SK-N-SH treated with all-trans-retinoic acid at 6 μM for 48 hours (cell line): Measurements from ENCODE around the gene HESX1.

Source experiments
- ATAC-seq: fragments of 200-7000 bp; cut with Tn5 transposase; 3 replicates; pipeline ENCODE4 v1.9.1; 2020; ENCODE audit warnings: mild to moderate bottlenecking, moderate library complexity
- BACH2 ChIP-seq: fragments of 250-450 bp; sonication (Bioruptor Pico); IDR thresholded peaks from 2 replicates; pipeline ENCODE4 v1.9.0; 2021; ENCODE audit warnings: mild to moderate bottlenecking, borderline replicate concordance
- CREB5 ChIP-seq: fragments of 250-450 bp; sonication (Bioruptor Pico); IDR thresholded peaks from 2 replicates; pipeline ENCODE4 v1.5.1; 2020; ENCODE audit warnings: low read depth, mild to moderate bottlenecking, moderate library complexity
- CSDC2 ChIP-seq: fragments of 250-450 bp; sonication (Bioruptor Pico); IDR thresholded peaks from 2 replicates; pipeline ENCODE4 v1.5.0; 2020; ENCODE audit warnings: mild to moderate bottlenecking, moderate library complexity
- ESRRG ChIP-seq: fragments of 250-450 bp; sonication (Bioruptor Pico); IDR thresholded peaks from 2 replicates; pipeline ENCODE4 v1.6.1; 2021; ENCODE audit warnings: mild to moderate bottlenecking
- GLIS3 ChIP-seq: fragments of 250-450 bp; sonication (Bioruptor Pico); IDR thresholded peaks from 2 replicates; pipeline ENCODE4 v1.5.0; 2020; ENCODE audit warnings: mild to moderate bottlenecking, moderate library complexity
- ISL1 ChIP-seq: fragments of 250-450 bp; sonication (Bioruptor Pico); IDR thresholded peaks from 2 replicates; pipeline ENCODE4 v2.1.2; 2022; ENCODE audit warnings: mild to moderate bottlenecking, moderate library complexity
- PATZ1 ChIP-seq: fragments of 250-450 bp; sonication (Bioruptor Pico); IDR thresholded peaks from 2 replicates; pipeline ENCODE4 v1.8.0; 2020; ENCODE audit warnings: mild to moderate bottlenecking, moderate library complexity, borderline replicate concordance
- PPARA ChIP-seq: fragments of 250-450 bp; sonication (Bioruptor Pico); IDR thresholded peaks from 2 replicates; pipeline ENCODE4 v1.5.0; 2020; ENCODE audit warnings: mild to moderate bottlenecking, borderline replicate concordance
- RARB ChIP-seq: fragments of 250-450 bp; sonication (Bioruptor Pico); IDR thresholded peaks from 2 replicates; pipeline ENCODE4 v1.8.0; 2021; ENCODE audit warnings: mild to moderate bottlenecking, moderate library complexity
- SNAI2 ChIP-seq: fragments of 250-450 bp; sonication (Bioruptor Pico); IDR thresholded peaks from 2 replicates; pipeline ENCODE4 v1.5.0; 2020; ENCODE audit warnings: mild to moderate bottlenecking, moderate library complexity
- TCF4 ChIP-seq: fragments of 250-450 bp; sonication (Bioruptor Pico); IDR thresholded peaks from 2 replicates; pipeline ENCODE4 v1.8.0; 2021; ENCODE audit warnings: mild to moderate bottlenecking, moderate library complexity, borderline replicate concordance
- TSHZ2 ChIP-seq: fragments of 250-450 bp; sonication (Bioruptor Pico); IDR thresholded peaks from 2 replicates; pipeline ENCODE4 v1.5.0; 2020; ENCODE audit warnings: mild to moderate bottlenecking, moderate library complexity
- ZC3H10 ChIP-seq: fragments of 250-450 bp; sonication (Bioruptor Pico); IDR thresholded peaks from 2 replicates; pipeline ENCODE4 v1.5.1; 2021; ENCODE audit warnings: mild to moderate bottlenecking, moderate library complexity
- ZFP3 ChIP-seq: fragments of 250-450 bp; sonication (Bioruptor Pico); IDR thresholded peaks from 2 replicates; pipeline ENCODE4 v1.5.0; 2020; ENCODE audit warnings: mild to moderate bottlenecking, moderate library complexity
- ZFP30 ChIP-seq: fragments of 450-650 bp; formaldehyde crosslinking; IDR thresholded peaks from 2 replicates; pipeline ENCODE4 v1.5.0; 2022; ENCODE audit warnings: mild to moderate bottlenecking, moderate library complexity
- ZNF70 ChIP-seq: fragments of 450-650 bp; formaldehyde crosslinking; IDR thresholded peaks from 2 replicates; pipeline ENCODE4 v1.5.0; 2020; ENCODE audit warnings: mild to moderate bottlenecking, moderate library complexity
- TF ChIP-seq, protein P1 (sequence below): fragments of 250-450 bp; sonication (Bioruptor Pico); IDR thresholded peaks from 2 replicates; pipeline ENCODE4 v1.5.1; 2021; ENCODE audit warnings: mild to moderate bottlenecking, moderate library complexity

Gene HESX1

GRCh38 chr3:57155310-57155643 is 44.5 kb downstream of the HESX1 start:
- no peak for TF ChIP-seq TCF4
- TF ChIP-seq, all 23 proteins: peak for 0
- no peak for ATAC-seq

DNA sequence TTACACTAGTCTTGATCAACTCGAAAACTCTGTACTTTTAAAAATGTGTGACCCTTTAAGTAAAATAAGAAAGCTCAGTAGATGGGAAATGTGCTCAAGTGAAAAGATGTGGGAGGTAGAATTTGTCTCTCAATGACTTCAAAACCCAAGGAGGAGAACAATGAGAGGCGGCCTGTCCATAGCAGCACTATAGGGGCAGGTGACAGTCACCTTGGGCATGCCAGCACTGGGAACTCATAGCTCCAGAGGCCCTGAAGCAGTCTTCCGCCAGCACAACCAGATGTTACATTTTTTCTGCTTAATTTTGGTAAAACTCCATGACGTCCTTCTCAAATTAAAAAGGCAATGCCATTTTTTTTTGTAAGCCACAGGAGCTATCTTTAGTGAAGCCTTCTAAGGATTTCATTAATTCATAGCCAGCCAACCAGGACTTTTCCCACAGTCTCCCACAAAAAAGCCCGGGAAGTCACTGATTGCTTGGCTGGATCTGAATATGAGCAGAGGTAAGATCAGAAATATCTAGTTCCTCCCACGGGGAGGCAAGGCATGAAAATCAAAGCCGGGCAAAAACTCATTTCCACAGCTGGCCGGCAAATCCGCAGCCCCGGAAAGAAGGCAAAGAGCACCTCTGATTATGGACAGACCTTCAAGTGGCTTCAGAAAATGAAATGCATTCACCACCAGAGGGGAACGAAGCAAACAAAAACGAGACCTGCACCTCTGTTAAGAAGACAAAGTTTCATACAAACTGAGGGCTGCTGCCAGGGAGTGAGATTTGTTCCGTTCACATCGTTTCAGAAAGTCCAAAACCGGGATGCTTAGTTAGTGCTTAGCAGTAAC is 45.1 kb downstream of the HESX1 start:
- TF ChIP-seq TSHZ2 (CRISPR knock-in tag) (no peak), ZFP30 (CRISPR knock-in tag) (no peak), CSDC2 (CRISPR knock-in tag) (no peak)
- no peak for ATAC-seq

DNA sequence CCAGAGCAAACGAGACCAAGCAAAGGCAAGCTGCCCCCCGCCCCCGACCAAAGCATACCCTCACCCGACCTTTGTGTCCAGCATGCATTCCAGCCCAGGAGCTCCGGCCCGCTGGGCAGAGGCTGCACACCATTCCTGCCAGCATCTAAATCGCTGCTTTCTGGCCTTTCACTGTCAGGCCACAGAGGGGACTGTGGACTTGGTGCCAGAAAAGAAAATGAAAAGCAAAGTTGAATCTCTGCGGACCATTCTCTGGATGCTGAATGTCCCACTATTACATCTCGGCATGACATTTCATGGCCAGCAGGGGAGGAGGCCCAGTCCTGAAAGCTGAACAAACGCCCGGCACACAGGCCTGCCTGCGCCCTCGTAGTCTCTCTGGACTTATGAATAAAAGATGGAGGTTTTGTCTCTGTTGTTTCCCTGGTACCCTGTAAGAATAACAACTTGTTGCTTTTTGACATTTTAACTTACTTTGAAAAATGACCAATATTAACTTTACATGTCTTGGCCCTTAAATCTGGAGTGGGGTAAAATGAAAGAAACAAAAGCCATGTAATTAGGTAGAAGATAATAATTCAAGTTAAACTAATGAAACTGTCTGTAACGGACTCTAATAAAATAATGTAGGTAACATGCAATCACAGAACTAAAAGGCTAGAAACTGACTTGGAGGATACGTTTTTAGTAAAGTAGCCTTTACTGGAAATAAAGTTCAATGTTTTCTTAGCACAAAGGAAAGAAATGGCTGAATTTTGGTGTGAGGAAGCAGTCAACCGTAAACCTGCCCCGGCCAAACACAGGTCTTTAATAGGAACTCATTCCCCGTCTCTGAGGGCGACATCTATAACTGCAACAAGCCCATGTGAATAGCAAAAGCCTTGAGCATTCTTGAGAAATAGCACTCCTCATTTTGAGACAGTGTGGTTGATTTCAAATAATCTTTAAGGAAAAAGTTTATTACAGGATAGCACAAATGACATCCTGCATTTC is 47.3 kb downstream of the HESX1 start:
- TF ChIP-seq RARB (CRISPR knock-in tag): no peak
- no peak for TF ChIP-seq ZC3H10 (CRISPR knock-in tag)
- TF ChIP-seq TSHZ2 (CRISPR knock-in tag): no peak
- no peak for TF ChIP-seq ZNF70 (CRISPR knock-in tag)
- TF ChIP-seq, protein P1, sequence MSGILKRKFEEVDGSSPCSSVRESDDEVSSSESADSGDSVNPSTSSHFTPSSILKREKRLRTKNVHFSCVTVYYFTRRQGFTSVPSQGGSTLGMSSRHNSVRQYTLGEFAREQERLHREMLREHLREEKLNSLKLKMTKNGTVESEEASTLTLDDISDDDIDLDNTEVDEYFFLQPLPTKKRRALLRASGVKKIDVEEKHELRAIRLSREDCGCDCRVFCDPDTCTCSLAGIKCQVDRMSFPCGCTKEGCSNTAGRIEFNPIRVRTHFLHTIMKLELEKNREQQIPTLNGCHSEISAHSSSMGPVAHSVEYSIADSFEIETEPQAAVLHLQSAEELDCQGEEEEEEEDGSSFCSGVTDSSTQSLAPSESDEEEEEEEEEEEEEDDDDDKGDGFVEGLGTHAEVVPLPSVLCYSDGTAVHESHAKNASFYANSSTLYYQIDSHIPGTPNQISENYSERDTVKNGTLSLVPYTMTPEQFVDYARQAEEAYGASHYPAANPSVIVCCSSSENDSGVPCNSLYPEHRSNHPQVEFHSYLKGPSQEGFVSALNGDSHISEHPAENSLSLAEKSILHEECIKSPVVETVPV (CRISPR knock-in tag): no peak
- no peak for TF ChIP-seq ZFP30 (CRISPR knock-in tag)
- no peak for TF ChIP-seq PATZ1 (CRISPR knock-in tag)
- TF ChIP-seq ESRRG (CRISPR knock-in tag): no peak
- no peak for TF ChIP-seq CSDC2 (CRISPR knock-in tag)
- no peak for TF ChIP-seq CREB5 (CRISPR knock-in tag)
- TF ChIP-seq ISL1 (CRISPR knock-in tag): no peak; the same call in 1 of the 2 replicates
- TF ChIP-seq SNAI2: no peak
- TF ChIP-seq BACH2 (CRISPR knock-in tag): no peak
- no peak for TF ChIP-seq ZFP3 (CRISPR knock-in tag)
- TF ChIP-seq PPARA (CRISPR knock-in tag): no peak
- no peak for TF ChIP-seq GLIS3 (CRISPR knock-in tag)
- ATAC-seq: peak; percentile 3; the same call in 1 of the 3 replicates
